HG03045 (cell line): Measurements from ENCODE around the gene WIPI1.

Experiments
- ATAC-seq: cut with Tn5 transposase; IDR thresholded peaks from one replicate; pipeline ENCODE4 v1.9.1; 2021; ENCODE audit warnings: mild to moderate bottlenecking, moderate library complexity; ENCODE audit not compliant: unreplicated experiment

WIPI1 gene

DNA sequence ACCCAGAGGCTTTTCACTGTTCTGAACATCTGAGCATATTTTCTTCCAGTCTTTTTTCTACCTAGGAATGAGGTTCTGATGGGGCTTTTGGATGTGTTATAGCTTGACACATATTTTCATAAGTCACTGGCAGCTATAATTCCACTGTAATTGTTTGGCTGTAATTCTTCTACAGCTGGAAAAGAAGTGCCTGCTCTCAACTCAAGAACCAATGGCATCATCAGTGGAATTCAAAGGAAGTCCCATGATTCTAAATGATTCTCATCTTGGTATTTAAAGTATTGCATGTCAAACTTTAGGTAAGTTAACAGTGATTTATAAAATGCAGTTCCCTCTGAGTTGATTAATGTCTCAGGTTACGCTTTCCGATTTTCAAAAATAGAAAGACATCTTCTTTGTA, 16.8 kb downstream of the WIPI1 start:
- no peak for ATAC-seq

DNA sequence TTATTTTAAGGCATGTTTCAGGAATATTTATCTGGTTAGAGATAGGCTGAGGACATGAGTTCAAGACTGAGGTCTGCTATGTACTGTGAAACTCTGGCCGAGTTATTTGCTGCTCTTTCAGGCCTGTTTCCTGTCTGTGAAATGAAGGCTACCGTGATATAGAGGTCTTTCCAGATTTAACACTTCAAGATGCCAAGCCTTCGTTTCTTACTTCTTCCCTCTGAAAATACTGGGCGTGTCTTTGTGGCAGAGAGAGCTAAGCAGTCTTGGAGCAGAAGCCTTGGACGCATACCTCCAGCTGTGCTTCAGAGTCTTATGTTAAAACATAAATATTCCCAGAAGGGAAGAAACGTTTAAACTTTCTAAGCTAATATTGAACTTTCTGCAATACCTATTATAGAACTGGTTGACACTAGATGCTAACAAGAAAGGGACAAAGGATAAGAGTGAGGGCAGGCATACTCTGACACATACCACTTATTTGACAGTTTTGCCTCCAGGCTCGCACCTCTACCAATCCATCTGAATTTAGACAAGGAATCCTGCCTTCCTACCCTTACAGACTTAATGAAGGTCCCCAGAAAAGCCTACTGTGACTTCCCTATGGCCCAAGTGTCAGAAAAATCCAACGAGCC, 17.5 kb downstream of the WIPI1 start:
- no peak for ATAC-seq

DNA sequence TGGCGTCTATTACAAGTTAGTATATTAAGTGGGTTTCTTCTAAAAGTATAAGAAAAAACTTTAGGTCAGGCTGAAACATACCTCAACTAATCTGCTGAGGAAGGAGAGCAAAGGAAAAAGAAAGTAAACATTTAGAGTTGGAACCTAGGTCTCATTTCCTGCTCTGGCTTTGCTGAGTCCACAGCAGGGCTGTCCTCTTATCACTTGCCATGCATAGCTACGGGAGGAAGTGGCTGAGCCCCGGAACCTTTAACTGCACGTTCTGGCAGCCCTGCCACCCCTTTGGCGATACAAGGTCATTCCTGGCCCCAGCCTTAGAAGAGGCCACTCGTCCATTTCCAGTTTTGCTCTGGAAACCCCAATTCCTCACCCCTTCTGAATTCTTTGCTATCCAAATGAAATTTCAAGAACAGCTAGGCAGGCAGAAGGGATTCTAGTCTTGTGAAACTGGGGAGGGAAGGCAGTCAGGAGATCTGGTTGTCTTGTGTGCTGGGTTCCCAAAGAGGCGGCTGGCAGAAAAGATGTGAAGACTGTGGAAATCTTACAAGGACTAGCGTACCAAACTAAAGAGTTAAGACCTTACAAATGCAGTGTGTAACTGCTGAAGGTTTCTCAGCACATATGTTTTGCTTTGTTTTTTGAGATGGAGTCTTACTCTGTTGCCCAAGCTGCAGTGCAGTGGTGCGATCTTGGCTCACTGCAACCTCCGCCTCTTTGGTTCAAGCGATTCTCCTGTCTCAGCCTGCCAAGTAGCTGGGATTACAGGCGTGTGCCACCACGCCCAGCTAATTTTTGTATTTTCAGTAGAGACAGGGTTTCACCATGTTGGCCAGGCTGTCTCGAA, 19.1 kb downstream of the WIPI1 start:
- no peak for ATAC-seq

DNA sequence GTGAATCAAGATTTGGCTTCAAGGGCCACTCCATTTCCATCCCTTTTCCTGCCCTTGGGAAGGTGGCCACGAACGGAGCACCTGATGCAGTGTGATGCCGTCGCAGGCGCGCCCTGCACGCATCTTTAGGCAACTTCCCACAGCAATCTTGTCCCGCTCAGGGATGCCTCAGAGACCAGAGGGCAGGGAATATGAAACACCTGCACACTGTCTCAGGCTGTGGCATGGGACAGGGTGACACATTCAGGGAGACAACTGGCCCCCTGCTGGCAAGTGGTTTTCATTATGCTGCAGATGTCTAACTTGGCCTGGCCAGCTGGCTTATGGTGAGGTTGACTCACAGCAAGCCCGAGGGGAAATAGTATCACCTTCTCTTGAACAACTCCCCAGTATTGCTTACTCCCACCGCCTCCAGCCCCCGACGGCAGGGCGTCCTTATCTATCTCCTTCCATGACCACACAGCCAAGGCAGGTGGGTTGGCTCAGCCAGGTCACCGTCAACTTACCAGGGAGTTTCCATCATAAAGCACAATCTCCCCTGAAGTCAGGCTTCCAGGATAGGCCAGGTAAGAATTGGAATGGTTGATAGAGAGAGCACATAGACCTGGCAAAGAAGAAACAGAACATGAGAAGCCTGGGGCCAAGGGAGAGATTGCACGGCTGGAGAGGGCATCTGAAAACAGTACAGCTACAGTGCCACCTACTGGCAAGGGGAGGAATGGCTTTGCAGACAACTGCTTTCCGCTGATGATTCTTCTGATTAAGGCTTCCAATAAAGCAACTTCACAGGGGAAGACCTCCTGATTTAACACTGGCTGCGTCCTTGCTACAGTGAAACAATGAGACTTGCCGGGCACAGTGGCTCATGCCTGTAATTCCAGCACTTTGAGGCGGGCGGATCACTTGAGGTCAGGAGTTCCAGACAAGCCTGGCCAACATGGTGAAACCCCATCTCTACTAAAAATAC, 21.1 kb downstream of the WIPI1 start:
- ATAC-seq, result peak; percentile 58

DNA sequence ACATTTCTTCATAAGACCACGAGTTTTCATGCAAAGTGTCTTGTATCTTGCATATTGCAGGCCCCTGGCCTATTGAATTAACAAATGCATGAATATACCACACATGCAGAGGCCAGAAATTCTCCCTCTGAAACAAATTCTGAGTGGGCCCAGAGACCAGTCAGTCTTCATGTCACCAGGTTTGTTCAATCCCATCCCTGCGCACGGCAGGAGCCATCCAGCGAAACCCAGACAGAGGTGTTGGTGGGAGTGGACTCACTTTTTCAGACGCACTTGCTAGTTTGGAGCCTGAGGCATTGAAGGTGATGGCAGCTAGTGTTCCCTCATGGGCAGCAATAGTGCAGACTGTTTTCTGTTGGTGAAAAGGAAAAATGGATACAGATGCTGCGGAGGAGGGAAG, 21.9 kb downstream of the WIPI1 start:
- no peak for ATAC-seq

DNA sequence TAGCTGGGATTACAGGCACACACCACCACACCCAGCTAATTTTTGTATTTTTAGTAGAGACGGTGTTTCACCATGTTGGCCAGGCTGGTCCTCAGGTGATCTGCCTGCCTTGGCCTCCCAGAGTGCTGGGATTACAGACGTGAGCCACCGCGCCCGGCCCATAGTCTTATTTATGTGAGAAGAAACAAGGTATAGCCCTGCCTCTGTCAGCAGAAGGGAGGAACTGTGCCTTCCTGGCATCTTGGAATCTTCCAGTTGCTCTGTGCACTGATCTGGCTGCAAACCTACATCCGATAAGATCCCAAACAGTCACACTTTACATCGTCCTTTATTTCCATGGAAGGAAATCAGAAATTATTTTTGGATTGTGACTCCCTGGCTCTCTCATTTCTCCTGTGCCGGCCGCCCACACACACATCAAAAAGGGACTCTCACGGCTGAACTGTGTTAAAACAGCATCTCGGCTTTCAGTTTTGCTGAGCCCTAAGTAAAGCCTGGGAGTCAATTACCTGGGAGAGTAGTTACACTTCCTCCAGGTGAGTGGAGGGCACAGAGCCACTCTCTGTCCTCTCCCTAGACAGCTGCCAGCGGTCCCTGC, 23.3 kb downstream of the WIPI1 start:
- ATAC-seq, result no peak

DNA sequence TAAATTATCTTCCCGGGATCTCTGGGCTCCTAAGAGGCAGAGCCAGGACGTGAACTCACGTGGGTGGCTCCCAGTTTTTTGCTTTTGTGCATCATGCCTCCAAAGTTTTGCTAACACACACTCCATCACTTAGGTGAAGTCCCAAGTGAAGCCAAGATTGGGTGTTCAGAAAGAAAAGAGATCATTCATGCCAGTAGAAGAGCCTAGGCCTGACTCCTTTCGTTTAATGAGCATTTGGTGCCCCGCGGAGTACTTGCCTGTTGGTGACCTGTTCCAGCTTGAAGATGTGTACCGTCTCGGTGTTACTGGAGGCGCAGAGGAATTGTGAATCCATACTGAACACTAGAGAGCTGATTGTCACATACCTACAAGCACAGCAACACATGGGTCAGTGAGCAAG, 24.1 kb downstream of the WIPI1 start:
- no peak for ATAC-seq

DNA sequence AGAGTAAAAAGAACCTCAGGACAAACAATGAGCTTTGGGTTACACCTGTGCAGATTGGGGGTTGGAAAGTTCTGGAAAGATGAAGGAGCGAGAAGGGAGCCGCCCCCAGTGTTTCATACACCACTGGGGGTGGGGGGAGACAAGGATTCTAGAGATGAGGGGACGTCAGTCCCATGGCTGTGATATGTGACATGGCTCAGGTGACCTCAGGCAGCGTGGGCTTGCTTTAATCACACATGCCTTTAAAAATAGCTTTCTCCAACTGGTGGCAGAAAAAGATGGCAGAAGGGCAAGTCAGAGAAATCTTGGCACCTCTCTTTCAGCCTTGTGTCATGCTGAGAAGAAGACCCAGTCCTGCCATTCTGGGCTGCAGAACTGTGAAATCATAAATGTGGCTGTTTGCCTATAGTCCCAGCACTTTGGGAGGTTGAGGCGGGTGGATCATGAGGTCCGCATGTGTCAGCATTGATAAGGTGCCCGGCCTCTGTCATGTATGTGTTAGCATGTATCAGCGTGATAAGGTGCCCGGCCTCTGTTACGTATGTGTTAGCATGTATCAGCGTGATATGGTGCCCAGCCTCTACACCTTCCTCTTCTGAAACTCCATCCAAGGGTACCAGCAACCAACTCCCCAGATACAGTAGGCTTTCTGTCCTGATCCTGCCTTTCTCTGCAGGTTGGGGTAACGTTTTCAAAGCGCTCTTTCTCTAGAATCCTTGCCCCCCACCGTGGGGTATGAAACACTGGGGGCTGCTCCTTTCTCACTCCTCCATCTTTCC, 25.0 kb downstream of the WIPI1 start:
- ATAC-seq, result no peak

DNA sequence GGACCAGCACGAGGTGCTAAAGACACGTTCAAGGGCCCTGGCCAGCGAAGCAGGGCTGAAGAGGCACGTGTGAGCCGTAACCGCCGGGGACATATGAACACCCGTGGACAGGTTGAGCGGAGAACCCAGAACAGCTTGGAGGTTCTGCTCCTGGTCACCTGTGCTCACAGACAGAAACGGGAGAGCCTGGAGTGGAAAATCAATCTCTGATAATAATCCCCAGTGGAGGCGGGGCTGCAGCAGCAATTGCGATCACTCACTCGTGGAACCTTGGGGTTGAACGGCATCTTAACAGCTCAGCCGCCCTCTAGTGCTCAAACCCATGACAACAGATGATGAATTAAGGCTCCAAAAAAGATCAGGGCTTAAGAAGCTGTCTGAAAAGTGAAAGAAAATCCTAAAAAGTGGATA, 25.6 kb downstream of the WIPI1 start:
- no peak for ATAC-seq

DNA sequence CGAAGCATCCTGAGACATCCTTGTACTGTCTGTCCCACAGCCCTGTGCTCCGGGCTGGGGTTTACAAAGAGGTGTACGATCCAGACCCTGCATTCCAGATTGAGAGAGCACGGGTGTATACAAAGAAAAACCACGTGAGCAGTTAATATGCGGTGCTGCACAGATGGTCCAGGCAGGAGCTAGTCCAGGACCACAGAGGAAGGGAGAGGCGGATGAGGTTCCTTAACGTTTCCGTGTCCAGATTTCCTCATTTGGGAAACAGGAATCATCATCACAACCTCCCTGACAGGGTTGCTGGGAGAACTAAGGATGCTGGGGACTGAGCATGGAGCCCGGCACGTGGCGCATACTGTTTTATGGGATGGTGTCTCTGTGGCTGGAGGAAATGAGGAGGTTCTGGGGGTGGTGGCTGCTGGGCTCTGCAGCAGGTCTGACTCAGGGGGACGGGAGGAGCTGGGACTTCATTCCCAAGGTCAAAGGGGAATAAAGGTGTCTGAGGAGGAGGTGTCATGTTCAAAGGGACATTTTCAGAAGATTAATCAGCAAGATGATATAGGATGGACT, 26.2 kb downstream of the WIPI1 start:
- ATAC-seq, result no peak

DNA sequence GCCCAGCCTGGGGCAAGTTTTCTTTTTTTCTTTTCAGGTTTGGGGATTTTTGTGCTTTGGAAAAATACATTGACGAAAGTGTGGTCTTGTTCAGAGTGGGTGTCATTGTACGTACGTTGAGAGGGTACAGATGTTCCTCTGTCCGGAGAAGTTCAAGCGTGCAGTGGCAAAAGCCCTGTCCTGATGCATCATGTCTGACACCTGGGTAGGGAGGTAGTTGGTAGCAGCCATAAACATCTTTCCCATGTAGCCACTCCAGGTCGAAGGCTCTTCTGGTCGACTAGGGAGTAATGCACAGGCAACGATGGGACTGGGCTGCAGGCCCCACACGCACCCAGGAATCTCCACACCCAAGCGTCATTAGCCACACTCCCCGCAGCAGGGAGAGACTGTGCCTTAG, 27.4 kb downstream of the WIPI1 start:
- no peak for ATAC-seq

DNA sequence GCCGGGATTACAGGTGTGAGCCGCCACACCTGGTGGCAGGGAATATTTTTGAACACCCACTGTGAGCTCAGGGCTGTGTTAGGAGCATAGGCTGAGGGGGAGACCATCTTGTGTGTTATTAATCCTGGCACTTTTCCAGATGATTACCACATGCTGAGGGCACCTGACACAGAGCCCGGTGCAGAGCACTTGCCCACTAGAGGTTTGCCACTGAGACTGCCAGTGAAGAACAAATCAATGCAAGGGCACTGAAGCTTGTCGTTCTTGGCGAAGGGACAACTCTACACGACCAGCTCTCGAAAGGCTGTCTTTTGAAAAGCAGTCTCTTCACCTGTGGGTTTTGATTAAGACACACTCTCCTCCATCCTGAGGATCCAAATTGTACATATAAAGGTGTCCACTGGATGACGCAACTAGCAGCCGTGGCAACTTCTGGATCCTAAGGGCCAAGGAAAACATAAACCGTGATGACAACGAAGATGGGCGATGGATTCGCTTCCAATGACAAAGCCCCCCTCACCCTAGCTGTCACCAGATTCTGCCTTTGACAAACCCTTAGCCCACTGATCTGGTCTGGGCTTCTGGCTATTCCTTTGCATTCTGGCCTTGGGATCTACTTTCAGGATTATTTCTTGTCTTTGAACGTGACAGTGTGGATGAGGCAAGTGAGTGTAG, 28.7 kb downstream of the WIPI1 start:
- ATAC-seq, result no peak

DNA sequence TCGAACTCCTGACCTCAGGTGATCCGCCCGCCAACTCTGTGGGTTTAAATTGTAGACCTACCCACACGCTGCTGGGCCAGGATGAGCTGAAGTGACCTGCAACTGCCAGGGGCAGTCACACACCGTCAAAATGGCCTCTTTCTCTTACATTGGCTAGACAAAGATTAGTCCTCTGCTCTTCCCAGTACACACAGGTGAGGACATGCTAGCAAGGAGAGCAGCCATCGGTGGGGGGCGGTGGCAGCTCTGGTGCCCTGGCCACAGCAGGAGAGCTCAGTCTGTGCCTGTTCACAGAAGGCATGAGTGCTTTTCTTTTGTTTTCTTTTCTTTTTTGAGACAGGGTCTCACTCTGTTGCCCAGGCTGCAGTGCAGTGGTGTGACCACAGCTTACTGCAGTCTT, 29.7 kb downstream of the WIPI1 start:
- no peak for ATAC-seq

DNA sequence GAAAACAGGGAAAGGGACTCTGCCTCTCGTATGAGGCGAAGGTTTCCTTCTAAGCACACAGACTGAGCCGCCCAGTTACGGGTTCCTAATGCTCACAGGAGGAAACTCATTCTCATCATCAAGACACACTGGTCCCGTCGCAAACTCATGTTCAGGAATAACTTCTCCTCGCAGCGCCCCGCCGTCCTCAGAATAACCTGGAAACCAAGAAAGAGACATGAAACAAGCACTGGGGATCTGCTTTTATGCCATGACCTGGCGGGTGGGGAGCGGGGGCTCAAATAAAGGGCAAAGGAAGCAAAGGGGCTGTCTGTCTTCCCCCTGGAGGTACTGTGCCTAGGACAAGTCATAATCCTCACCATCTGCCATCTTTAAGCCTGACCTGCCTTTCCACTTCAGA, 31.3 kb downstream of the WIPI1 start:
- no peak for ATAC-seq

DNA sequence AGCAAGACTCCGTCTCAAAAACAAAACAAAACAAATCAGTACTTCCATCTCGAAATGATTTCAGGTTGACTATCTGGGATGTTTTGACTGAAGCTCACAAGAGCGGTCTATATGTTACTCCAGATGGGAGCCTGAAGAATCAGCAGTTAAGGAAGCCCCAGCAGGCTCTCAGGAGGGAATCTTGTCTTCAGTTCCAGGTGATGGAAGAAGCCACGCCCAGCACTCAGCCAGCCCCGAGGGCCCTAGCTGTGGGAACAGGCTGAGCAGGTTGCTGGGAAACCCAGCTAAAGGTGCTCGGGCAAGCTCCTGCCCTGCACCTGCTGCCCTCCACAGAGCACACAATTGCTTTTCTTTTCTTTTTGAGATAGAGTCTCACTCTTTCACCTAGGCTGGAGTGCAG, 32.4 kb downstream of the WIPI1 start:
- no peak for ATAC-seq

DNA sequence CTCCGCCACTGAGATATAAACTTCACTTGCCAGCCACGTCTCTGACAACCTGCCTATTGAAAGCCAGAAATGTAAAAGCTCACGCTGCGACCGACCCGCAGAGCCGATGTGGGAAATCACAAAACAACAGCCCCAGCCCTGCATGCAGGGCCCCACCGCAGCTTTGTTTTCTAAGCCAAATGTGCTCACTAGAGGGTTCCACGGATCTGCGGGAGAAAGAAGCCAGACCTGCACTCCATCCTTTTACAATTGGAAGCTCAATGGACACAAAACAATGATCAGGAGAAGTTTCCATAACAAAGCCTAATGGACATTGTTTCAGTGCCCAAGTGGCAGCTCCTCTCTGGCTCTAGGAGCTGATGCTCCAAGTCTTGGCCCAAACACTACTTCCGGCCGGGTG, 33.1 kb downstream of the WIPI1 start:
- no peak for ATAC-seq

DNA sequence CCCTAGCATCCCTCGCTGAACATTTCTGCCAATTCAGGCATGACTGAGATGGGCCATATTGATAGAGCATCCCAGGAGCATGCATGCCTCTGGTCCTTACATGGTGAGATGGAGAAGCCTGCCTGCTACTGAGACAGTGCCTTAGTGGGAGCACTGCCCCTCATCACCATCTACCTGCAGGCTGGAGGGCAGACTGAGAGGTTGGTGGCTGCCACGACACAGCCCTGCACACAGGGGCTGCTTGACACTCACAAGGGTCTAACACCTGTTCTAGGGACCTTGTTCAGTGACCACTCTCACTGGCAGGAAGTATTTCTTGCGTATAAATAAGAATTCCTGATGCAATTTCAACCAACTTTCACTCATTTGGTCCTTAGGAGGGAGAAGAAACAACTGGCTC, 34.0 kb downstream of the WIPI1 start:
- no peak for ATAC-seq

DNA sequence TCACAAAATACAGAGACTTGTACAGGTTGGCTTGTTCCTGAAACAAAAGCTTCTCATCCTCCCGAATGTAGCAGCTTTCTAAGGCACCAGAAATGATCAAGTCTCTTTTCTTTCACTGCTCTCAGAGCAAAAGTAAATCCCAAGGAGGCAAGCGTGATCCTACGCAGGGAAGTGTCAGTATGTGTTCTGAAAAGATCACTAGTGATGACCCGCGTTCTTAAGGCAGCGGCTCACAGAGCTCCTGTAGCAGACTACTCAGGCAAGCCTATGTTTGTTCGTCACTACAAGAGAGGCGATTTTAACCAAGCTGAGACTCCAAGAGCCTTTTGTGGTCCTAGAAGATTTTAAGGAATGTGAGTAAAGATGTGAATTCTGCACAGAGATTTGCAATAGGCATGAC, 34.5 kb downstream of the WIPI1 start:
- ATAC-seq, result no peak

DNA sequence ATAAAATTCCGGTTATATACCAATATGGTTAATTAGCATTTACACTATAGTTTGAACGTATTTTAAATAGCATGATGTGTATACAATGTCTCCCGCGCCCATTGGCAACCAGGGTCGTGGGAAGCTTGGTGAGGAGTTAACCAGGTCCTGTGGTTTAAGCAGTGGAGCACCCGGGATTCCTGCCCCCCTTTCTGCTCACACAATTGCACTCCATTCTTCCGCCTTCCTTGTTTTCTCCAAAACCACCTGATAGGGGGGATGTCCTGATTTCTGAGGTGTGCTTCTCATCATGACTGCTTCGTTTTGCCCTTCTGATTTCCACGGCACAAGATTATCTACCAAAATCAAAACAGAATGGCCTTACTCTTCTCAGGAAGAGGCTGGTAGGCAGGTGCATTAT, 35.8 kb downstream of the WIPI1 start:
- no peak for ATAC-seq
